NCI-H345 (cell line): Measurements from ENCODE around the gene NEK1.
A peak's percentile ranks its signal among the peaks of the same experiment; 100 is the strongest.
"Not testable (repeated sequence)": the region's sequence is repeated elsewhere in the genome, so short reads cannot be mapped to it uniquely, and the experiment has no call there.

ENCODE experiments used
- DNase-seq: peaks from one replicate; lab custom pipeline; 2025; lab: John Stamatoyannopoulos, UW

Gene NEK1

DNA sequence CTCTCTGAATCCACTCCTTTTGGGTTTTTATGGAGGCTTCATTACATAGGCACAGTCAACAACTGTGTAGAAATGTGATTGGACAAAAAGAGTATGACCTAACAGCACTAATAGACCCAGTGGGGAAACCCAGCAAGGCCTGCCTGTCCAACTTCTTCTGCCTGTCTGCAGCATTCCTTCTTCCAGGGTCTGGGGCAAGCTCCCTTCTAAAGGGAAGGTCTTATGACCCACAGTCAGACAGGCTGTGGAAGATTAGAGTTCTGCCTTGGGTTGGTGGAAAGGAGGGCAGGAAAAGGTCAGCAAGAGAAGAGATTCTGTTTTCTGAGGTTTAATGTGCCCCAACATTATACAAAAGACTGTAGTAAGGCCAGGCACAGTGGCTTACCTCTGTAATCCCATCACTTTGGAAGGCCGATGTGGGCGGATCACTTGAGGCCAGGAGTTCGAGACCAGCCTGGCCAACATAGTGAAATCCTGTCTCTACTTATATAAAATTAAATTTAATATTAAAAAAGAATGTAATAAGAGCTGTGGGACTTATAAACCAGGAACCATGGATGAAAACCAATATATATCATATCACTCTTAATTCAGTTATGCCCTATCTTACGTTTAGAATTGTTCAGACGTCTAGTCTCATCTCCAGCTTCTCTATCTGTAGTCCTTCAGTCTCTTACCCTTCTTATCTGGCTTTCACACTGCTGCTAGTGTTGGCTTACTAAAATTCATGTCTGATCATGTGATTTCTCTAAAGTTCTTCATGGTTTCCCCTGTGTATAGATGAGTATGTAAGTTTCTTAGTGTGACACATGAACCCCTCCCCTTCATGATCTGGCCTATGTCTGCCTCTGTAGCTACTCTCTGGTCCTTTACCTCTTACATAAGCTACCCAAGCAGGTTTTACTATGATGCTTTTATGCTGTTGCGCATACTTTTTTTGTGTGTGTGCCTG lies 14.2 kb upstream of the NEK1 start:
- DNase-seq: no peak

GRCh38 chr4:169625886-169626285 lies 13.5 kb upstream of the NEK1 start:
- no peak for DNase-seq

GRCh38 chr4:169624012-169624411 lies 11.6 kb upstream of the NEK1 start:
- DNase-seq: not testable (repeated sequence)

- no peak for DNase-seq
These were observed 10.2 kb upstream of the NEK1 start for GRCh38 chr4:169622566-169622965.

DNA sequence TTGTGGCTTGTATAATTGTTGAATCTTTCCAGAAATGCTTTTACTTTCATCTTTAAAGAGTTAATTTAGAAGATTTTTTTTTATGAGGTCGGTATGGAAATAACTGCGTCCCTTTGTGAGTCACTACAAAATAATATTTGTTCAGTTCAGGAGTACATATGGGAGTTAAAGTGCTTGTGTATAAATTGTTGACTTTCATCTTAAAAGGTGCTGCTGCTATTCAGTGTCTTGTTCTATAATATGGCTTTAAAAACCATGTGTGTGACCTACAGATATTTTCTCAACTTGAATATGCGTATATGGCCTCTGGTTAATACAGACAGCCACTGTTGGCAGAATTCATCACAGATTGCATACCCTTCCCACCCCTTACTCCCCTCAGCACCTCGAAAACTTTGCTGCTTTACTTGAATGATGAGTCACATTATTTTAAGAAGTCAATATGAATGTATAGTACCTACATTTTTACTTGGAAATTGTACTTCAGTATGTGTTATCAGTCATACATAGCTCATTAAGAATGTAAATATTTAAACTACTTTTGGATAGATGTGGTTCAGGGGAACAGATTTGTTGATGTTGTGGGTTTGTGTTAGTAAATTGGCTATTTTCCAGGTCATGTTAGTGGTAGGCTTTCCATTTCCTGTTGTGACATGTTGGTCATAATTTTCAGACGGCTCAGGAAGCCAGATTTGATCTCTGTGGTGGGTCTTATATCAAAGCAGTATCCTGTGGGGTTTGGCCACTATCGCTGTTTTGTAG lies 9.5 kb upstream of the NEK1 start:
- DNase-seq: no peak

DNA sequence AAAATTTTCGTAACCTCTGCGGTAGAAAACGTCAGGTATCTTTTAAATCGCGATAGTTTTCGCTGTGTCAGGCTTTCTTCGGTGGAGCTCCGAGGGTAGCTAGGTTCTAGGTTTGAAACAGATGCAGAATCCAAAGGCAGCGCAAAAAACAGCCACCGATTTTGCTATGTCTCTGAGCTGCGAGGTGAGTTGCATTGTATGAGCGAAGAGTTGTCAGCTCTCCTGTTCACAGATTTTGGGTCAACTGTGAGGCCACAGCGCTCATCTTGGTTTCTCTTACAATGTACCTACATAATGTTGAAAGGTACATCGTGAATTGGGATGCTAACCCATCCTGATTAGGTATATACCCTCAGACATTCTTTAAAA lies 8.5 kb upstream of the NEK1 start:
- DNase-seq: peak; percentile 21

GRCh38 chr4:169619958-169620879 lies 7.8 kb upstream of the NEK1 start, which contains the start of gene CLCN3:
Gene CLCN3, plus strand, starts transcription at chr4:169620578. Its CDS starts 15,351 bp downstream, at chr4:169635929.
- peak; percentile 94 for DNase-seq

DNA sequence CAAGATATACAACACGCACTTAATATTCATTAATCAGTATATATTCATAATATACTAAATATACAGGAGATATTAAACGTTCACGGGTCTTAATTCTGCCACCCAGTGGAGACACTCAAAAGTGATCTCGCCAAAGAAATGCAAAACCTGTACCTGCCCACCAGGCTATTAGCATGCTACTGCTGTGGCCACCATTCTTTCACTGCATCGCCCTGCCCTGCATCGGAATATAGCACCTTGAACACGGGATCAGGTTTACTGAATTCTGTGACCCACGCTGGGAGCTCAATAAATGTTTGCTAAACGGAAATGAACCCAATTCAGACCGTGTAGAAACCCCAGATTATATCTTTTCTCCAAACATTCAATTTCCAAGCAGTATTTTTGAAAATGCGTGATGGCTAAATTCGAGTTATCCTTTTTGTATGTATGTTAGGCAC lies 7.2 kb upstream of the NEK1 start:
- DNase-seq: peak; percentile 36

DNA sequence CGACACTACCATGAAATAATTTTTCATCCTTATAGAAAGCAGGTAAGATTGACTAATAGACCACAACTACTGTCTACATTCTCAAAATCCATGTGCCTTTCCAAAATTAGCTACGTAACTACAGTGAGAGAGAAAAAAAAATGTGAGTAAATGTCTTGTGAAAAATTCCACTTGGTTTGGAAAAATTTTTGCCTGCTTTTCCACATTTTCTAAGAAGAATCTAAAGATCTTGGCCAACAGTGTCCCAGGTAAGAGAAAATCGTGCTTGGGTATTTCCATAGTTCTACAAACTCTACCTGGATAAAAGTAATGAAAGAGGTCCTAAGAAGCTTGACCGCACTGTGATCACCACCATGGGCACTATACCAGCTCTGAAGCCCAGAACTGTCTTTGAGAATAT lies 6.6 kb upstream of the NEK1 start:
- DNase-seq: no peak

DNA sequence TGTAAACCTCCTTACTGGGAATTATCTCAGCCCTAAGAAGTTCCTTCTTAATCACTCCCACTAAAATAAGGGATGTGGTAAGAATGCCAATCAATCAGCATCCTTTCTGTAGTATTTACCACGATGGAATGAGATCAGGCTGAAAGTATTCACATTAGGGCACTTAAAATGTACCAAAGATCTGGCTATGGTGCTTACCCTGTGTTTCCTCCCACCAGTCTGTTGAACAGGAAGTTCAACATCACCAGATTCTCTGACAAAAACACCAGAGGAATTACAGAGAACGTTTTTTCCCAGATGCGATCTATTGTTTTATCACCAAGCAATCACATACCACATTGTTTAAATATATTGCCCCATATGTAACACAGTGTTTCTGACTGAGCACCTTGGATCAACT lies 5.9 kb upstream of the NEK1 start:
- DNase-seq: no peak

- DNase-seq: no peak
These were observed 4.9 kb upstream of the NEK1 start for GRCh38 chr4:169617306-169617705.

DNA sequence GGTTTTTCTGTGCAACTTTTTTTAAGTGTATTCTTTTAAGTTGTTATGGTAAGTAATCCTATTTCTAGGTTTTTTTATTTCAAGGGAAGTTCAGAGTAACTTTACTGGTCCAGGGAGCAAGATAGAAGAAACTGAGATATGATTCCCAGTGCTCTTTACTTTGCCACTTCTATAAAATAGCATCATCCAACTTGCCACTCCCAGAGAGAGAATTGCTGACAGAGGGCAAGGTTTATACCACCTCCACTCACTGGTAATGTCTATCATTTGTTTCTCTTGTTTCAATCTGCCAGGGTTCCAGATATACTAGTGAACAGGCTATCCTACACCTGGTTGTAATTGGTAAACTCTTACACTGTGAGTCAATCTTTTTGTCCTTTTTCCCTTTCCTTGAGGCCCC lies 4.5 kb upstream of the NEK1 start:
- no peak for DNase-seq

- DNase-seq: no peak
These were observed 3.2 kb upstream of the NEK1 start for GRCh38 chr4:169615467-169616106.

GRCh38 chr4:169612871-169613859 lies 782 bp upstream of the NEK1 start:
- DNase-seq: peak; percentile 66

GRCh38 chr4:169611157-169611556 lies 1.2 kb downstream of the NEK1 start:
- no peak for DNase-seq

GRCh38 chr4:169604903-169605331 lies 7.5 kb downstream of the NEK1 start:
- no peak for DNase-seq

DNA sequence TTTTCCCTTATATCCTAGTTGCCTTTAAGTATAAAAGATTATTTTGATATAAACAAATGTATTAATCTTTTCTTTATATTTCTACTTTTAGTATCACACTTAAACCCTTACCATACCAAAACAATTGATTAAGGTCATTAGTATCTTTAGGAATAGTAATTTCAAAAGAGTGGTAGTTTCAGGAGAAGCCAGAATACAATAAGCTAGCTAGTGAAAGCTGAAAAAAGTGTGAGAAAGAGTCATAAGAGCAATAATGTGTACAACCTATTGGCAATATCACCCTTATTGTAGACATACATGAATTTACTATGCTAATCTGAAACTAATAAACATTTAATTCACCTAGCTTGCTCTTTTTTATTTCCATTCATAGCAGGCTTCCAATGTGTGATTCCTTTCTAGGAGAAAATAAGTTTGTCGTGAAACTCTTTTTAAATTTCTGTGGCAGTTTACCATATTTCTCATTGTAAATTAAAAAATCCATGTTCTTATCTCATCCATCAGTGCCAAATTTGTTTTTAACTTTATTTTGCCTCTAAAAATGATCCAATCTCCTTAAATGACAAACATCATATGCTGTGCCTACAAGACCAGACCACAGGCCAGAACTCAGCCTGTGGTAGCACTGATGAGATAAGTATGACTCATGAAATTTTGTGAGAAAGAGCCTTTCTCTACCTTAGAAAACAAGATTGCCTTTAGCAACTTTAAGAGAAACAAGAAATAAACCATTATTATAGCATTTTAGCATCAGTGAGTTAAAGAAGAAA lies 8.1 kb downstream of the NEK1 start:
- no peak for DNase-seq

- DNase-seq: no peak
These were observed 9.1 kb downstream of the NEK1 start for GRCh38 chr4:169603312-169603711.

GRCh38 chr4:169601016-169601771 lies 11.2 kb downstream of the NEK1 start:
- no peak for DNase-seq
